GM19240 (cell line): Measurements from ENCODE around the gene ARFRP1.

Experiments used
- DNase-seq: peaks from one replicate; pipeline ENCODE4 v3.0.0; 2011; ENCODE audit warnings: low spot score; ENCODE audit not compliant: insufficient read length

The ARFRP1 gene

DNA sequence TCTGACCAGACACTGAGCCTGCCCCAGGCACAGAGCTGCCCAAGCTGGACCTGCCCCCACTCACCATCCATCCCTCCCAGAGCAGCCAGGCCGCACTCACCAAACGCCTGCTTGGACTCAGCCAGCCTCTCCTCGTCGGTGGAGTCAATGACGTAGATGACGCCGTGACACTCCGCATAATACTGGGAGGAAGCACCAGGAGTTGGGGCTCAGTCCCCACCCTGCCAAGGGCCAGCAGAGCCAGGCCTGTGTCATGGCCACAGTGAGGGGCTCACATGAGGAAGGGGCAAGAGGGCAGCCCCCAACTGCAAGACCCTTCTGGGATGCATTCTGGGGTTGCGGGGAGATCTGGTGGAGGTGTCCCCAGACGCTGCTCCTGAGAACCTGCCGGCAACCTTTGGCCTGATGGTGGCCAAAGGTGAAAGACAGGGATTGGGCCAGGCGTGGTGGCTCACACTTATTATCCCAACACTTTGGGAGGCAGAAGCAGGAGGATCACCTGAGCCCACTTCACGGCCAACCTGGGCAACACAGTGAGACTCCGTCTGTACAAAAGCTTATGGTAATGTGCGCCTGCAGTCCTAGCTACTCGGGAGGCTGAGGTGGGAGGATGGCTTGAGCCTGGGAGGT, 5.6 kb downstream of the ARFRP1 start:
- DNase-seq = no peak

DNA sequence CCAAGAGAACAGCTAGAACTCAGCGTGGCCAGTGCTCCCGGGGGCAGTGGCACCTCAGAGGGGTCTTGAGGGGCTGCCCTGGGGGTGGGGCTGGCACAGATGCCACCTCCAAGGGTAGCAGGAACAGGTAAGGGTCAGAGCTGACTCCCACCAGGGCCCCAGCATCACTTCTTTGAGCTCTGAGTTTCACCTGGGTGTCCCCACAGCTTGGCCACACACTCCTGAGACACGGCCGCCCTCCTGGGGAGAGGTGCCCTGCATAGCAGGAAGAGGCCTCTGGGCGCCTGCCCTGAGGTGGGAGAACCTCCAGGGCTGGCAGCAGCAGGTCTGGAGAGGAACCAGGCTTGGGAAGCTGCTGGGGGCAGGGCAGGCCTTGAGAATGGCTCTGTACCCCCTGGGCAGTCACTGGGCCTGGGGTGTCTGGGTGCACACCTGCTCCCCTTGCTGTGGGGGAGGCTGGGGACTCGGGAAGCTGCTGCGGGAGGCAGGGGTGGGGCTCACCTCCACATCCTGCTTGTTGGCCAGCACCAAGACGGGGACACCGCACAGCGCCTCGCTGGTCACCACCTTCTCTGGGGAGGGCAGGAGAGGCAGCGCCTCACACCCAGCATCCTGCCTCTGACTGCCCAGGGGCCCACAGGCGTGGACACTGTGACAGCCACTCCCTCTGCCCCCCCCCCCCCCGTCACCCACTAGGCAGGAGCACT, 6.3 kb downstream of the ARFRP1 start:
- peak; percentile 1 for DNase-seq

DNA sequence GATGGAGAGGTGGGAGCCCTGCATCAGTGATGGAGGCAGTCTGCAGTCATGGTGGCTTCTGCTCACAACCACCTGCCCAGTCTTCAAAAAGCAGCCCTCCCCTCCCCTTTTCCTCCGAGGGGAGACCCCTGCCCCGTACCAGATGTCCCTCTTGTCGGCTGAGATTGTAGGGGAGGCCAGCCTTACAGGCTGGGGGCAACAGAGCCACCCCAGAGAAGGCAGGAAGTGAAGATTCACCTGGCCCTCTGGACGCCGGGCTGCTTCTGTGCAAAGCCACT, 6.8 kb downstream of the ARFRP1 start:
- no peak for DNase-seq

DNA sequence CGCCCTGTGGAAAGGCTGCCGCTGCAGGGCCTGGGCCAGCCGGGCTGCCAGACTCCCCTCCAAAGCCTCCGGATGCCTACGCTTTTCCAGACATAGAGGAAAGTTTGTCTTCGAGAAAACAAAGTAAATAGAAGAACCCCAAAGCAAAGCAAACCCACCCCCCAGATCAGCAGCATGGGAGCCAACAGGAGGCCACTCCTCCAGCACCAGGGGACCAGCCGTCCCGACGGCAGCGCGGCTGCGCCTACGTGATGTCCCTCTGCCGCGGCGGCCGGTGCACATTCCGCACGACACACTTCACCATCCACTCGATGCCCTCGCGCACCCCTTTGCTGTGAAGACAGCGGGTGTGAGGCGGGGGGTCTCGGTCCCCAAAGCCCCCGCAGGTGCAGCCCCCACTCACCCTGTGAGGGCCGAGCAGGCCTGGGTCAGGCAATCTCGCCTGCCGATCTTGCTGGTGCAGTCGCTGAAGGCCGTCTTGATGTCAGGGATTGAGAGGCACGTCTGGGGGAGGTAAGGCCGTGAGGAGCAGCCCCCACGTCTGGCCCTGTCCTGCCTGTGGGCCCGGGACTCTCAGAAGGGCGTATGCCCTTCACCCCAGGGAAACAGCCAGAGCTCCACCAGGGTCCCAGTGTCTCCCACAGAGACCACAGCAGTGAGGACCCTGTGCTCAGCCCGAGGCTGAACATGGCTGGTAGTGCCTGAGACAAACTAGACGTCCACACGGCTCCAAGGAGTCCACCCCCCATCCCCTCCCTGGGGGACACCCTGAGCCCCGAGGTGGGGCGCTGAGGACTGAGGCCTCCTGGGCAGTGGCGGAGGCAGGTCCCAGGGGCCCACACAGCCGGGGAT, 7.4 kb downstream of the ARFRP1 start:
- peak; percentile 1 for DNase-seq

DNA sequence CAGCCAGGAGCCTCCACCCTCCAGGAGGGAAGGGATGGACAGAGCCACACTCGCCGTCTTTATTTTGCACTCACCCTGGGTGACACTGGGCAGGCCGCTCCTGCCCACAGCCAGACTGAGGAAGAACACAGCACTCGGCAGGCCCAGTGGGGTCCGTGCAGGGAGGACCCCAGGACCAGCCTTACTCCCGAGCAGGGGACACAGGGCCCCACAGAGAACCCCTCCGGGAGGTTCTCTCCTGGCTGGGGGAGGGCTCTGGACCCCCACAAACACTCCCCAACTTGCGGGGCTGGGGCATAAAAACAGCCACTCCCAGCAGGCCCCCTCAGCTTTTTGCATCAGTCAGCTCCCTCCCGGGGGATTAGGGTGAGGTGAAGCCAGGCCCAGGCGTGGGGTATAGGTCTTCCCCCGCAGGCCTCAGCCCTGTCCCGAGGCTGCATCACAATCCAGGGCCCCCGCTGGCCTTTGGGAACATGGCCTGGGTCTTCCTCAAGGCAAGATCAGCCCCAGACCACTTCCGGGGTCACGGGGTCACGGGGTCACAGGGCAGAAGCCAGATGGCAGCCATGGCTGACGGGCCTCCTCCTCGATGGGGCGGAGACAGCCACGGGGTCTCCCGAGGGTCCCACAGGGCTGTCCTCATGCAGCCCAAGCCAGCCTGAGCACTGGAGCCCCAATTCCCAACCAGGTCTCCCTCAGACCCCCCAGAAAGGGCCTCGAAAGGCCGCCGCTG, 8.1 kb downstream of the ARFRP1 start:
- peak; percentile 2 for DNase-seq

DNA sequence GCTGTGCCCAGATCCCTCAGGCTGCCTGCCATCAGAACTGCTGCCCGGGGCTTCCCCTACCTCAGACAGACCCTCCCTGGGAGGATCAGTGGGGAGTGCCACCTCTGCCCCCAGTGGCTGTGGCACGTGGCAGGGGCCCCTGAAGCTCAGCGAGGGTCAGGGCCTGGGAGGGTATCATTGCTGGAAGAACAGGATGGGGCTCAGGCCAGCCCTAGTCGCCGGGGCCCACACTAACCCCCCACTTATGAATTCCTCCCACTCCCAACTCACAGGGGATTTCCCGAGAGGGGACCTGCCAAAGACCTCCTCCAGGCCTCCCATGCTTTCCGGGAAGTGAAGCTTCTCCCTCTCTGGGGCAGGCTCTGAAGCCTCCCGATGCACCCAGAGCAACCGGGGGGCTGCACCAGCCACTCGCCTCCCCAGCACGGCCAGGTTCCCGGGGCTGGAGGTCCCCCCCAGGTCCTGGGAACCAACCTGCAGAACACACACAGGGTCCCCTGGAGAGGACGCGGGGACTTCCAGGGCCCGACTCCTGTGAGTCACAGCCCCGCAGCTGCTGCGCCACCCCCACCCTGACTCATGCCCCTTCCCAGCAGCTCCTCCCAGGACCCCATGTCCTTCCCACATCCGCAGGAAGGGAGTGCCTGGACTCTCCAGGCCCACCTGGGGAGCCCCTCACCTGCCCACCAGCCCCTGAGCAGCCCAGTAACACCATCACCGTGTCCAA, 8.9 kb downstream of the ARFRP1 start:
- DNase-seq = peak; percentile 17

DNA sequence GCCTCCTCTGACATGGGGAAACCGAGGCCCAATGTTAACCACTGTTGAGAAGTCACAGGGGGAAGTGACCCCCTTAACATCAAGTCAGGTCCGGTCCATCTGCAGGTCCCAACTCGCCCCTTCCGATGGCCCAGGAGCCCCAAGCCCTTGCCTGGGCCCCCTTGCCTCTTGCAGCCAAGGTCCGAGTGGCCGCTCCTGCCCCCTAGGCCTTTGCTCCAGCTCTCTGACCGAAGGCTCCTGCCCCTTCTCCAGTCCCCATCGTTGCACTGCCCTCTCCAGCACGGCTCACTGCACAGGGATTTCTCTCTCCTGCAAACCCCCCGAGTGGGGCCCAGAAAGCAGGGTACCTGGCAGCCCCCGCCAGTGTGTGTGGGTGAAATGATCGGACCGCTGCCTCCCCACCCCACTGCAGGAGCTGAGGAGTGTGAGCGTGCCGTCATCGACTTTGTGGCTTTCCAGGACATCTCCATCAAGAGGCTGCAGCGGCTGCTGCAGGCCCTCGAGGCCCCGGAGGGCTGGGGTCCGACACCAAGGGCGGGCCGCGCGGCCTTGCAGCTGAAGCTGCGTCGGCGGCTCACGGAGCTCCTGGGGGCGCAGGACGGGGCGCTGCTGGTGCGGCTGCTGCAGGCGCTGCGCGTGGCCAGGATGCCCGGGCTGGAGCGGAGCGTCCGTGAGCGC, 9.8 kb downstream of the ARFRP1 start:
- peak; percentile 0 for DNase-seq

DNA sequence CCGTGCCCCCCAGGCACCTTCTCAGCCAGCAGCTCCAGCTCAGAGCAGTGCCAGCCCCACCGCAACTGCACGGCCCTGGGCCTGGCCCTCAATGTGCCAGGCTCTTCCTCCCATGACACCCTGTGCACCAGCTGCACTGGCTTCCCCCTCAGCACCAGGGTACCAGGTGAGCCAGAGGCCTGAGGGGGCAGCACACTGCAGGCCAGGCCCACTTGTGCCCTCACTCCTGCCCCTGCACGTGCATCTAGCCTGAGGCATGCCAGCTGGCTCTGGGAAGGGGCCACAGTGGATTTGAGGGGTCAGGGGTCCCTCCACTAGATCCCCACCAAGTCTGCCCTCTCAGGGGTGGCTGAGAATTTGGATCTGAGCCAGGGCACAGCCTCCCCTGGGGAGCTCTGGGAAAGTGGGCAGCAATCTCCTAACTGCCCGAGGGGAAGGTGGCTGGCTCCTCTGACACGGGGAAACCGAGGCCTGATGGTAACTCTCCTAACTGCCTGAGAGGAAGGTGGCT, 10.4 kb downstream of the ARFRP1 start:
- peak; percentile 7 for DNase-seq

DNA sequence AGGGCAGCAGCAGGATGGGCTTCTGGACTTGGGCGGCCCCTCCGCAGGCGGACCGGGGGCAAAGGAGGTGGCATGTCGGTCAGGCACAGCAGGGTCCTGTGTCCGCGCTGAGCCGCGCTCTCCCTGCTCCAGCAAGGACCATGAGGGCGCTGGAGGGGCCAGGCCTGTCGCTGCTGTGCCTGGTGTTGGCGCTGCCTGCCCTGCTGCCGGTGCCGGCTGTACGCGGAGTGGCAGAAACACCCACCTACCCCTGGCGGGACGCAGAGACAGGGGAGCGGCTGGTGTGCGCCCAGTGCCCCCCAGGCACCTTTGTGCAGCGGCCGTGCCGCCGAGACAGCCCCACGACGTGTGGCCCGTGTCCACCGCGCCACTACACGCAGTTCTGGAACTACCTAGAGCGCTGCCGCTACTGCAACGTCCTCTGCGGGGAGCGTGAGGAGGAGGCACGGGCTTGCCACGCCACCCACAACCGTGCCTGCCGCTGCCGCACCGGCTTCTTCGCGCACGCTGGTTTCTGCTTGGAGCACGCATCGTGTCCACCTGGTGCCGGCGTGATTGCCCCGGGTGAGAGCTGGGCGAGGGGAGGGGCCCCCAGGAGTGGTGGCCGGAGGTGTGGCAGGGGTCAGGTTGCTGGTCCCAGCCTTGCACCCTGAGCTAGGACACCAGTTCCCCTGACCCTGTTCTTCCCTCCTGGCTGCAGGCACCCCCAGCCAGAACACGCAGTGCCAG, 11.0 kb downstream of the ARFRP1 start, which contains the start of gene TNFRSF6B:
TNFRSF6B (plus strand) TSS at position 25 of the 729 bp plus-strand sequence; CDS start at position 141, 116 bp downstream.
- peak; percentile 1 for DNase-seq

DNA sequence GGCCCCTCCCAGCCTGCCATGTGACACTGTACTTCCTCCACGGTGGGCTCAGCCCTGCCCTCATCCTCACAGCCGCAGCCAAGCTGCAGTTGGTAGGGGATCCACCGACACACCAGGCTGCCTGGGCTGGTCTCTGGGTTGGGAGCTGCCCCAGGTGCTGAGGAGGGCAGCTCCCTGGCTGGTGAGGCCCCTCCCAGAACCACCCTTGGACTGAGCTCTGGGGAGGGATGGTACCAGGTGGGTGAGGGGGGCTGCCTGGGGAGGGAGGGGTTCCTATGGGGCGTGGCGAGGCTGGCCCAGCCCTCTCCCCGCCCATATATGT, 11.5 kb downstream of the ARFRP1 start:
- peak; percentile 4 for DNase-seq

DNA sequence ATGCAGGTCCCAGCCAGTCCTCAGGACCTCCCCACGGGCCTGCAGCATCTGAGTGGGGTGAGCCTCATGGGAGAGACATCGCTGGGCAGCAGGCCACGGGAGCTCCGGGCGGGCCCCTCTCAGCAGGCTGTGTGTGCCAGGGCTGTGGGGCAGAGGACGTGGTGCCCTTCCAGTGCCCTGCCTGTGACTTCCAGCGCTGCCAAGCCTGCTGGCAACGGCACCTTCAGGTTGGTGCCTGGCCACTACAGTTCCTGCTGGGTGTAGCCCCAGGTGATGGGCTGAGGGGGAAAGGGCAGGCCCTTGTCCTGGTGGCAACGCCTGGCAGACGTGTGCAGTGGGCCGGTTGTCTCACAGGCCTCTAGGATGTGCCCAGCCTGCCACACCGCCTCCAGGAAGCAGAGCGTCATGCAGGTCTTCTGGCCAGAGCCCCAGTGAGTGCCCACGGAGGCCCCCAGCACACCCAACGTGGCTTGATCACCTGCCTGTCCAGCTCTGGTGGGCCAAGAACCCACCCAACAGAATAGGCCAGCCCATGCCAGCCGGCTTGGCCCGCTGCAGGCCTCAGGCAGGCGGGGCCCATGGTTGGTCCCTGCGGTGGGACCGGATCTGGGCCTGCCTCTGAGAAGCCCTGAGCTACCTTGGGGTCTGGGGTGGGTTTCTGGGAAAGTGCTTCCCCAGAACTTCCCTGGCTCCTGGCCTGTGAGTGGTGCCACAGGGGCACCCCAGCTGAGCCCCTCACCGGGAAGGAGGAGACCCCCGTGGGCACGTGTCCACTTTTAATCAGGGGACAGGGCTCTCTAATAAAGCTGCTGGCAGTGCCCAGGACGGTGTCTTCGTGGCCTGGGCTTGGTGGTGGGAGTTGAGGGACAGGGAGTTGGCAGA, 12.1 kb downstream of the ARFRP1 start:
- peak; percentile 3 for DNase-seq

DNA sequence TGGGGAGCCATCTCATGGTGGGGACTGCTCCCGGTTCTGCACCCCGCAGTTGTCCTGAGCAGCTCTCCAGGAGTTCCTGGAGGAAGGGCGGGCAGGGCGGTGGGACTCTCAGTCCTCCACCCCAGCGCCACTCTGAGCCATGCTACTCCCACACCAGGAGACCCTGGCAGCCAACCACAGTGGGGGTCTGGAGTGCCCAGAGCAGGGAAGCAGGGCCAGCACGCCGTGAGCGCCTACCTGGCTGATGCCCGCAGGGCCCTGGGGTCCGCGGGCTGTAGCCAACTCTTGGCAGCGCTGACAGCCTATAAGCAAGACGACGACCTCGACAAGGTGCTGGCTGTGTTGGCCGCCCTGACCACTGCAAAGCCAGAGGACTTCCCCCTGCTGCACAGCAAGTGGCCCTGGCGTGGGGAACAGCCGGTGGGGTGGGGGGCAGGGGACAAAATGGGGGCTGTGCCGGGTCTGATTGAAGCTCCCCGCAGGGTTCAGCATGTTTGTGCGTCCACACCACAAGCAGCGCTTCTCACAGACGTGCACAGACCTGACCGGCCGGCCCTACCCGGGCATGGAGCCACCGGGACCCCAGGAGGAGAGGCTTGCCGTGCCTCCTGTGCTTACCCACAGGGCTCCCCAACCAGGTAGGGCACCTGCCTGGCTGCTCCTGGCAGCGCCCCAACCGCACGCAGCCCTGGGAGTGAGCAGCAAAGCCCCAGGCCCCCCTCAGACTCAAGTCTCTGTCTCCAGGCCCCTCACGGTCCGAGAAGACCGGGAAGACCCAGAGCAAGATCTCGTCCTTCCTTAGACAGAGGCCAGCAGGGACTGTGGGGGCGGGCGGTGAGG, 13.0 kb downstream of the ARFRP1 start:
- no peak for DNase-seq

DNA sequence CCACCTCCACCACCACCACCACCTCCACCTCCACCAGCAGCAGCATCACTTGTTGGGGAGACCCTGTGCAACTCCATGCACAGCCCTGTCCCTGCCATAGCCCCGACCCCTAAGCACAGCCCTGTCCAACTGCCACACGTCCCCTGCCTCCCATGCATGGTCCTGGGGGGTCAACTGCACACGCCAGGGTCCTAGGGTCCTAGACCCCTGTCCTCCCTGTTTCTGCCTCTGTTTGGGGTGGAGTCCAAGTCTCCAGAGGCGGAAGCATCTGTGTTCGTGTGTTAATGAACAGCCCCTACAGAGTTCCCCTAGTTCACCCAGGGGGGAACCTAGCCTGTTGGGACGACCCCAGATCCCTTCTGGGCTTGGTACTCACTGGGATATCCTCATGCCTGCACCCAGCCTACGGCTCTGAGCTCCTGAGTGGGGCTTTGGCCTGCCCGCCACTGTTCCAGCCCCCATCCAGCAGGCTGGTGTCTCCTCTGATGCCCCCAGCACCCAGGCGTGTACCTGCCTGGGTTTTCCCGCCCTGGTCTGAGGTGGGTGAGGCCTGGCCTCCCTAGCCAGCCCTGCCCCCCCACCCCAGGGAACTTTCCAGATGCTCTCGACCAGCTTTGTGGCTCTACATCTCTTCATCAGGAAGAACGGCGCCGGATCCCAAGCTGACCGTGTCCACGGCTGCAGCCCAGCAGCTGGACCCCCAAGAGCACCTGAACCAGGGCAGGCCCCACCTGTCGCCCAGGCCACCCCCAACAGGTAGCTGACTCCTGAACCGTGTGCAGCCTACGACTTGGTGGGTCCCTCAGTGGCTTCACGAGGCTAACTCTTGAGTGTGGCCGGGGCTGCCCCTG, 13.8 kb downstream of the ARFRP1 start:
- no peak for DNase-seq

DNA sequence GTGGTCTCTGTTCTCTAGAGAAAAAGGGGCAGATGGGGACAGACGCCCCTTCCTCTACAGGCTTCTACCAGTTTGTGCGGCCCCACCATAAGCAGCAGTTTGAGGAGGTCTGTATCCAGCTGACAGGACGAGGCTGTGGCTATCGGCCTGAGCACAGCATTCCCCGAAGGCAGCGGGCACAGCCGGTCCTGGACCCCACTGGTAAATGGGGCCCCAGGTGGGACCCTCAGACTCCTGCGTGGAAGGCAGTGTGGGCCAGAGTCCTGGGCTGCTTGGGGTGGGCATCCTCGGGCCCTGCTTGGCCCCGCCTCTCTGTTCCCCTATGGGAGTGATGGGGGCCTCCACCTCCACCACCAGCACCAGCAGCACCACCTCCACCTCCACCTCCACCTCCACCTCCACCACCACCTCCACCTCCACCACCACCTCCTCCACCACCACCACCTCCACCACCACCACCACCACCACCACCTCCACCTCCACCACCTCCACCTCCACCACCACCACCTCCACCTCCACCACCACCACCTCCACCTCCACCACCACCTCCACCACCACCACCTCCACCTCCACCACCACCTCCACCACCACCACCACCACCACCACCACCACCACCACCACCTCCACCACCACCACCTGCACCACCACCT, 14.6 kb downstream of the ARFRP1 start:
- DNase-seq = no peak

DNA sequence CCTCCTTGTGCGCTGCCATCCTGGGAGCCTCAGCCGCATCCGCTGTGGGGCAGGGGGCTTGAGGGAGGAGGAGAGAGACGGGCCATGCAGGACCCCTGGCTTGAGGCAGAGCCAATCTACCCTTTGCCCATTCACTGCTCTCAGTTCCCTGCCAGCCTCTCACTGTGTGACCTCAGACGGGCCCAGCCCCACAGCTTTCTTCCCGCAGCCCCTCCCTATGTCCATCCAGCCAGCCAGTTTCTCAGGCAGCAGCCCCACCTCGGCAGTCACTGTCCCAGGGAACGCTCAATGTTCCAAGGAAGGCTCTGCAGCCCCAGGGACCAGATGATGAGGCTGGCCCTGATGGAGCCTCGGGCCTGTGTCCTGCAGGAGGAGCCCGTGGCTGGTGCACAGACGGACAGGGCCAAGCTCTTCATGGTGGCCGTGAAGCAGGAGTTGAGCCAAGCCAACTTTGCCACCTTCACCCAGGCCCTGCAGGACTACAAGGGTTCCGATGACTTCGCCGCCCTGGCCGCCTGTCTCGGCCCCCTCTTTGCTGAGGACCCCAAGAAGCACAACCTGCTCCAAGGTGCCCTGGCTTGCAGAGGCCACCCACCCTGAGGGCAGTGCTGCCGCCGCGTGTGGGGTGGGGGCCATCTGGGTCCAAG, 15.2 kb downstream of the ARFRP1 start:
- DNase-seq = no peak
